Activated effector memory CD4-positive, alpha-beta T cell treated with anti-CD3 and anti-CD28 coated beads, Interleukin-2, amount 50 U/mL, for 16 hours (primary cell): Measurements from ENCODE around the gene RUNX1.
A peak's percentile ranks its signal among the peaks of the same experiment; 100 is the strongest.
"Not testable (repeated sequence)": the region's sequence is repeated elsewhere in the genome, so short reads cannot be mapped to it uniquely, and the experiment has no call there.

Experiments used
- DNase-seq: peaks from one replicate; pipeline ENCODE4 v3.0.0-alpha.2; 2020

The RUNX1 gene

GRCh38 chr21:35014302-35015041, 34.6 kb downstream of the RUNX1 start:
- DNase-seq, result peak; percentile 54

- no peak for DNase-seq
These were observed 37.4 kb downstream of the RUNX1 start for GRCh38 chr21:35011681-35012080.

- no peak for DNase-seq
These were observed 38.7 kb downstream of the RUNX1 start for GRCh38 chr21:35010447-35010846.

- DNase-seq, result no peak
These were observed 41.8 kb downstream of the RUNX1 start for GRCh38 chr21:35007348-35007747.

- no peak for DNase-seq
These were observed 42.3 kb downstream of the RUNX1 start for GRCh38 chr21:35006771-35007170.

- DNase-seq, result no peak
These were observed 42.9 kb downstream of the RUNX1 start for GRCh38 chr21:35006248-35006647.

GRCh38 chr21:35005560-35006224, 43.4 kb downstream of the RUNX1 start:
- no peak for DNase-seq

- DNase-seq, result no peak
These were observed 44.0 kb downstream of the RUNX1 start for GRCh38 chr21:35005077-35005476.

GRCh38 chr21:35004314-35004713, 44.8 kb downstream of the RUNX1 start:
- DNase-seq, result no peak

GRCh38 chr21:35002879-35003722, 46.0 kb downstream of the RUNX1 start:
- DNase-seq, result no peak

- DNase-seq, result no peak
These were observed 49.6 kb downstream of the RUNX1 start for GRCh38 chr21:34999397-34999941.

GRCh38 chr21:34998176-34998575, 50.9 kb downstream of the RUNX1 start:
- no peak for DNase-seq

- DNase-seq, result no peak
These were observed 51.8 kb downstream of the RUNX1 start for GRCh38 chr21:34997294-34997693.

GRCh38 chr21:34996304-34997101, 52.6 kb downstream of the RUNX1 start:
- DNase-seq, result peak; percentile 69

GRCh38 chr21:34995979-34996303, 53.2 kb downstream of the RUNX1 start:
- no peak for DNase-seq

GRCh38 chr21:34994766-34995631, 54.1 kb downstream of the RUNX1 start:
- DNase-seq, result no peak

GRCh38 chr21:34993521-34993921, 55.6 kb downstream of the RUNX1 start:
- not testable (repeated sequence) for DNase-seq

GRCh38 chr21:34992736-34993398, 56.2 kb downstream of the RUNX1 start:
- no peak for DNase-seq

GRCh38 chr21:34992180-34992579, 56.9 kb downstream of the RUNX1 start:
- no peak for DNase-seq

GRCh38 chr21:34991366-34991957, 57.6 kb downstream of the RUNX1 start:
- DNase-seq, result no peak

- no peak for DNase-seq
These were observed 58.3 kb downstream of the RUNX1 start for GRCh38 chr21:34990842-34991241.
